T-helper 1 cell treated with Interleukin-12 subunit alpha and Interleukin-12 subunit beta and Interleukin-4 antibody, amounts not matched to agents 30 μg/mL and 1 μg/mL, for 36 hours (primary cell): ENCODE measurements around the gene BBS9.

ENCODE experiments used
- H3K27ac Mint-ChIP-seq: one replicate; pipeline ENCODE4 v1.8.0; 2021; ENCODE audit warnings: mild to moderate bottlenecking, mixed read lengths
- H3K27me3 Mint-ChIP-seq: one replicate; pipeline ENCODE4 v1.8.0; 2021; ENCODE audit warnings: low read depth, mixed read lengths
- H3K36me3 Mint-ChIP-seq: one replicate; pipeline ENCODE4 v1.8.0; 2021; ENCODE audit warnings: low read depth, mixed read lengths
- H3K4me1 Mint-ChIP-seq: one replicate; pipeline ENCODE4 v1.8.0; 2021; ENCODE audit warnings: low read depth, mixed read lengths
- H3K4me3 Mint-ChIP-seq: one replicate; pipeline ENCODE4 v1.8.0; 2021; ENCODE audit warnings: mild to moderate bottlenecking, moderate library complexity, mixed read lengths
- H3K9me3 Mint-ChIP-seq: one replicate; pipeline ENCODE4 v1.8.0; 2021; ENCODE audit warnings: mixed read lengths

BBS9 gene

DNA sequence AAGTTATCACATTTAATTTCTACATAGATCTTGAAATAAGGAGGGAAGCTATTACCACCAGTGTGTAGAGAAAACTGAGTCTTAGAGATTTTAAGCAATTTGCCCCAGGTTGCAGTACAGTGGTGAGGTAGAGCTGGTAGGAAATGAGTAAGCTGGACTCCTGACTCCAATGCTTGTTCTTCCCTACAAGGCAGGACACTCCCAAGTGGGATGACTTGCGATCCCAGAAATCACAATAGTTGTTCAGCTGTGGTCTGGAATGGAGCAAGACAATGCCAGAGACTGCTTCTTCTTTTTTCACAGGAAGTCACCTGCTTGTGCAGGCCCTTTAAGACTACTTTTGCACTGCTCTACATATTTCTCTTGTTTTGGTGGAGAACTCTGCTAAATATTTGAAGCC is 448.8 kb downstream of the BBS9 start:
- Mint-ChIP-seq H3K9me3 (peaks cover 7% of the 10 kb centered on the region), H3K36me3 (no peaks in the 10 kb centered on the region), H3K27me3 (no peaks in the 10 kb centered on the region), H3K4me1 (no peaks in the 10 kb centered on the region), H3K27ac (no peak overlapping the region), H3K4me3 (no peak overlapping the region)

DNA sequence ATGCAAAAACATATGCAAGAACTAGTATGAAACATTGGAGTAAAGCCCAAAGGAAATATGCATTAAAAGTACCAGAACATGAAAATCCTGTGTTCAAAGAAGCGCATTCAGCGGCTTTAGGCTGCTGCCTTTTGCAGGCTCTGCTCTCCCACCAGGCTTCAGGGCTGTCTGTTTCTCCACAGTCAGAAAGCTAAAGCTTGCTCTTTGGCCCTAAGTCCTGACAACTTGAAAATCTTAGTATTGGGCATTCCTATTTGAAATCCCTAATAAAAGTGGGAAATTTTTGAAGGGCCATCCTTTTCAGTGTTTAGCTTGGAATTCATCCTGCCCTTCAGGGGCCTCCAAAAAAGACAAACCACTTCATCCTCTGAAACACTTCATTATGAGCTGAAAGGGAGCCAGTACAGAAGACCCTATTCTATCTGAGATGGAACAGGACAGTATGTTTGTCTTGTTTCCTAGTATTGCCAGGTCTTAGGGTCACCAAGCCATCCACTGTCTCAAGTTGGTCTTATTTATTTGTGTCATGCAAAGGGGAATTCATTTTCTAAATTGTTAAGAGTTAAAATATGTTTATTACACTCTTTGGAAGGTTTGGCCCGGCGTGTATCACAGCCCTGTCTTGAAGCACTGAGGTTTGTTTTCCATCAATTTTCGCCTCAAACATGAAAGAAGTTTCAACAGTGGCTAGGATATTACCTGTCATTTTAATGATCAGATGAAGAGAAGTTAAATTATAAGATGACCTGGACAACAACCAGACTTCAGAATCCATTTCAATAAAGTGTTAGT is 449.7 kb downstream of the BBS9 start:
- Mint-ChIP-seq H3K4me3 (no peak overlapping the region), H3K27me3 (no peaks in the 10 kb centered on the region), H3K36me3 (no peaks in the 10 kb centered on the region), H3K9me3 (peaks cover 7% of the 10 kb centered on the region), H3K4me1 (no peaks in the 10 kb centered on the region), H3K27ac (no peak overlapping the region)

DNA sequence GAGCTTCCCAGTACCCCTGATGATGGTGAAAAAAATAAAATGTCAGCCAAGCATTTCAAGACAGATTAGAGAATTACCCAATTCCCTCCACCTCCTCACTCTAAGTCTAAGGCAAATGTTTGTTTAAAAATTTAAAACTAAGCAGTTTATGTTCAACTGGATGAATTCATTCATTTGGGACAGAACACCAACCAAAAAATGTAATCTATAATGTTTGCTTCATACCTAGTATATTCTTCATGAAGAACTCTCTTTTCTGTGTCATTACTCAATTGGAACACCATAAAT is 450.3 kb downstream of the BBS9 start:
- Mint-ChIP-seq H3K9me3 (peaks cover 7% of the 10 kb centered on the region), H3K27ac (no peak overlapping the region), H3K36me3 (no peaks in the 10 kb centered on the region), H3K27me3 (no peaks in the 10 kb centered on the region), H3K4me3 (no peak overlapping the region), H3K4me1 (no peaks in the 10 kb centered on the region)

DNA sequence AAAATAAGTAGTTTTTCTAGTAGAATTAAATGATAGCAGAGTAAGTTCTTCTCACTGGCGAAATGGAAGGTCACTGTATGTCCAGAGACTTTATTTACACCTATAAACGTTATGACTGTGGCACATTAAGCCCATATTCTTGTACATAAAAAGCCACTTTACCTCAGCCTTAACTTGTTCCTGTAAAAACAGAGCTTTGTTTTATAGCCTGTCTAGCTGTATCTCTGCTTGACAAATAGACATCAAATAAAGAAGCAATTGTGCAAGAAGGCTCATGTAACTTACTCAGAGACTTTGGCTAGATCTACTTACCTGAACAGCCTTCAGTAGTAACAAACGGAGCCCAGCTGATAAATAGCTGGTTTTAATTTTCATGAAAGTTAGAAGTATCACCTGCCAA is 451.9 kb downstream of the BBS9 start:
- Mint-ChIP-seq H3K27me3 (no peaks in the 10 kb centered on the region), H3K4me1 (no peaks in the 10 kb centered on the region), H3K9me3 (peaks cover 4% of the 10 kb centered on the region), H3K36me3 (no peaks in the 10 kb centered on the region), H3K27ac (no peak overlapping the region), H3K4me3 (no peak overlapping the region)

DNA sequence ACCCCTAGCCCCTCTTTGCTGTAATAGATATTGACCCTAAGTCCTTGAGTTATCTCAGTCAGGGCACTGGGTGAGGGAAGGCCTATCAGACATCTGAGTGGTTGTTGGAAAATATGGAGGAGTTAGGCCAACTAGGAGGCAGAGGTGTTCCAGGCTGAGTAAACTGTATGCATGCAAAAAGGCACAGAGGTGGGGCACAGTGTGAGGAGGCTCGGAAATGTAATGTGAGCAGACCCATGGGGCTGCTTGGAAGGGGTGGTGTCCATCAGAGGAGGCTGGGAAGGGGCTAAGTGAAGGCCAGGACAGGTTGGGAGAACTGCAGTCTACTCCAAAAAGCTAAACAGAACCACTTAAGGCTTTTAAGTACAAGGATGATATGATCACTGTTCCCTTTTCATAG is 452.7 kb downstream of the BBS9 start:
- H3K27me3 Mint-ChIP-seq, result no peaks in the 10 kb centered on the region
- no peak overlapping the region for H3K4me3 Mint-ChIP-seq
- H3K4me1 Mint-ChIP-seq, result no peaks in the 10 kb centered on the region
- no peak overlapping the region for H3K27ac Mint-ChIP-seq
- no peaks in the 10 kb centered on the region for H3K9me3 Mint-ChIP-seq
- no peaks in the 10 kb centered on the region for H3K36me3 Mint-ChIP-seq

DNA sequence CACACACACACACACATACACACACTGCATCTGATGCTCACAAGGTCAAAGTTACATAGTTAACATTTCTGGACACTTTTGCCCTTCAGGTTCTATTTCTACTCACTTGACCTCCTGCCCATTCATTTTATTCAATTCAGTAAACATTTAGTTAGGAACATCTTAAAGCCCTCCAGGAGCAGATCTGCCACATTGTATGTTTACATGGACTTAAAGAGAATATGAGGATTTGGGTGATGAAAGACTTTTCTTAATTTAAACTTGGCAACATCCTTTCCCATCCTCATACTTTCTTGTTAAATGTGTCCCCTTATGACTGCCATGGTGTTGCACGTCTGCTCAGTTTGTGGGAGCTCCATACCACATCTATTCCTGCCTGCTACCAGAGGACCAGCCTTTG is 453.2 kb downstream of the BBS9 start:
- no peak overlapping the region for H3K4me3 Mint-ChIP-seq
- no peaks in the 10 kb centered on the region for H3K36me3 Mint-ChIP-seq
- H3K27me3 Mint-ChIP-seq, result no peaks in the 10 kb centered on the region
- H3K27ac Mint-ChIP-seq, result no peak overlapping the region
- H3K4me1 Mint-ChIP-seq, result no peaks in the 10 kb centered on the region
- no peaks in the 10 kb centered on the region for H3K9me3 Mint-ChIP-seq

DNA sequence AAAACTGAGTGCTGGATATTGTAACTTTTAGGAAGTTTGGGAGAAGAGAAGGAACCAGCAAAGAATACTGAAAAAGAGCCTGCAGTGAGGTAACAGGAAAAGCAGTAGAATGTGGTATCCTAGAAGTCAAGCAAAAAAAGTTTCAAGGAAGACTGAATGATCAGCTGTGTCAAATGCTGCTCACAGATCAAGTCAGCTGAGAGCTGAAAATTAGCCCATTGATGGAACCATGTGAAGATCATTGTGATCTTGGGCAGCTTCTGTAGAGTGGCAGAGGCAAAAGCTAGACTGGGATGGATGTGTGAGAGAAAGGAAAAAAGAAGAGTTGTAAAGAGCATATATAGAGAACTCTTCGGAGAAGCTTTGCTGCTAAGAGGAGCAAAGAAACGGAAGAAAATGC is 460.5 kb downstream of the BBS9 start:
- Mint-ChIP-seq H3K9me3 (no peaks in the 10 kb centered on the region), H3K36me3 (no peaks in the 10 kb centered on the region), H3K4me1 (no peaks in the 10 kb centered on the region), H3K4me3 (no peak overlapping the region), H3K27ac (no peak overlapping the region), H3K27me3 (no peaks in the 10 kb centered on the region)

DNA sequence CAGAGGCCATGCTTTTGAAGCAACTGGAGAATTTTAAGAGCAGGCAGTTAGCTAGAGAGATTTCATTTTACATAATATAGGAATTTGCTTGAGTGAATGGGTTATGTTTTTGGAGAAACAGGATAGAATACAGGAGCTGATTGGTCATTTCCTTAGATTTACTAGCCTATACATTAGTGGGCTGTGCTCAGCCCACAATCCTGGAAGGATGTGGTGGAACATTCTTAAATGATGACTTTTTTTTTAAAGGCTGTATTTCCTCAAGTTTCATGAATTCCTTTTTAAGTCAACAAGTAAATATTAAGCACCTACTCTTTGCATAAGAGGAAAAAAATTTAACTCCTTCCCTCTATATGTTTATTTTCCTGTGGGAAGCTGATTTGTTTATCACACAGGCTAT is 461.6 kb downstream of the BBS9 start:
- H3K27ac Mint-ChIP-seq, result no peak overlapping the region
- H3K4me3 Mint-ChIP-seq, result no peak overlapping the region
- no peaks in the 10 kb centered on the region for H3K36me3 Mint-ChIP-seq
- H3K9me3 Mint-ChIP-seq, result no peaks in the 10 kb centered on the region
- no peaks in the 10 kb centered on the region for H3K4me1 Mint-ChIP-seq
- H3K27me3 Mint-ChIP-seq, result no peaks in the 10 kb centered on the region

DNA sequence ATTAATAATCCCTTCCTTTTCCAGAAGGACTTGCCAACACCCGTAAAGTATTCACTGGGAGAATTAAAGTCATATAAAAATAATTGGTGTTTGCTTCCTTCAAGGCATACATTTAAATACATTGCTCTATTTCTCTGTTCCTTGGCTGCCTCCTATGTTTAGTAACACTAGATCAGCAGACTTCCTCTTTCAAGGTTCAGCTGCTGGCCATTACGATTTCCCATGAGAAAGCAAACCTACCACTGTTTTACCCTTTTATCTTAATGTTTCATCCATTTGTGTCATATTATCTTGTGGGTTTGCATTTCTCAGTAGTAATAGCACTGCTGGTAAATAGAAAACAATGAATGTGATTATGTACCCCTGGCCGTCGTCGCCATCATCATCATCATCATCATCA is 462.1 kb downstream of the BBS9 start:
- Mint-ChIP-seq H3K36me3 (no peaks in the 10 kb centered on the region), H3K4me1 (no peaks in the 10 kb centered on the region), H3K4me3 (no peak overlapping the region), H3K9me3 (no peaks in the 10 kb centered on the region), H3K27ac (no peak overlapping the region), H3K27me3 (no peaks in the 10 kb centered on the region)

DNA sequence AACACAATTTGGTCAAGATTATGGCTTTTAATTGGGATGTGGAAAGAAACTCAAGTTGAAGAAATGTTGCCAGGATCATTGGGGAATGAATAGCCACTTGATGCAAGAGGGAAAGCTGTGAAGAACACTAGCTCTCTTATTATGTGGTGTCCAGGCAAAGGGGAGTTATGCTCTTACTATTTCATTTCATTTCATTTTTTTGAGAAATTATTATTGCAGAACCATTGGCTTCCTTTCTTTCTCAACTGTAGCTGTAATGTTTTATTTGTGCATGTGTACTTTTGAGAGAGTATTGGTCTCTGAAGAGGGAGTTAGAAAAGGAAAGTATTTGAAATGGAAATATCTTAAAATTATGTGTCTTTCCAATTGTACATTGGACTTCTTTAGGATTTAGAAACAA is 463.4 kb downstream of the BBS9 start:
- H3K36me3 Mint-ChIP-seq, result no peaks in the 10 kb centered on the region
- no peak overlapping the region for H3K4me3 Mint-ChIP-seq
- no peaks in the 10 kb centered on the region for H3K4me1 Mint-ChIP-seq
- H3K27me3 Mint-ChIP-seq, result no peaks in the 10 kb centered on the region
- H3K9me3 Mint-ChIP-seq, result no peaks in the 10 kb centered on the region
- no peak overlapping the region for H3K27ac Mint-ChIP-seq

DNA sequence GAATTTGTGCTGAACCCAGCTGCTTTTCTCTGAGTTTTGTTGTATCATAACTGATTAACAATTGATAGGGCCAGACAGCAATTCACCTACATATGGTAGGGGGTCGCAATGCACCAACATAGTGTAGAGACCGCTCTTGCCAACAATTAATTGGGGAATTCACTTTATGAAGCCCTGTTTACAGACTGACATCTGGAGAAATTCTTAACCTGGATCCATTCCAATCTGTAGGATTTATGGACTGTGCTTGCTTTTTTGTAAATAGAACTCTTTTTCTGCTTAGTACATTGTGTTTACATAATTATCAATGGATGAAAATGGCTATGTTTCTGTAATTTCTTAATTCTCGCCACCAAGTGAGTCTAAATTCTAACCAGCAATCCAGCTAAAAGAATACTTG is 464.2 kb downstream of the BBS9 start:
- Mint-ChIP-seq H3K36me3 (no peaks in the 10 kb centered on the region), H3K27me3 (no peaks in the 10 kb centered on the region), H3K27ac (no peak overlapping the region), H3K4me1 (no peaks in the 10 kb centered on the region), H3K4me3 (no peak overlapping the region), H3K9me3 (no peaks in the 10 kb centered on the region)

DNA sequence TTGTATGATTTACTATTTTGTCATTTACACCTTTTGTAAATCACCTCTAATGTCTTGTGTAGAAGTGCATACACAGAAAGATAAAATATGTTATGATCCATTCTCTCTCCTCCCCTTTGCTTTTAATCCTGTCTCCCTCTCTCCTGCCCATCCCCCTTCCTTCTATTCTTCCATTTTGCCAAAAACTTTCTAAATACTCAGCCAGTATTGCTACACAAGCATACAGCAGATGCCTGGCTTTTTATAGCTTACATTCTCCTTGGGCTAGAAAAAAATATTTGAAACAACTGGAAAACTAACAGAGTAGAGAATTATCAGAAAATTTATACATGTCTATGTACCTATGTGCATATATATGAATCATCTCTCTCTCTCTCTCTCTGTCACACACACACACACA is 467.3 kb downstream of the BBS9 start:
- H3K27me3 Mint-ChIP-seq, result no peaks in the 10 kb centered on the region
- no peaks in the 10 kb centered on the region for H3K4me1 Mint-ChIP-seq
- no peaks in the 10 kb centered on the region for H3K36me3 Mint-ChIP-seq
- H3K9me3 Mint-ChIP-seq, result no peaks in the 10 kb centered on the region
- no peak overlapping the region for H3K27ac Mint-ChIP-seq
- no peak overlapping the region for H3K4me3 Mint-ChIP-seq

DNA sequence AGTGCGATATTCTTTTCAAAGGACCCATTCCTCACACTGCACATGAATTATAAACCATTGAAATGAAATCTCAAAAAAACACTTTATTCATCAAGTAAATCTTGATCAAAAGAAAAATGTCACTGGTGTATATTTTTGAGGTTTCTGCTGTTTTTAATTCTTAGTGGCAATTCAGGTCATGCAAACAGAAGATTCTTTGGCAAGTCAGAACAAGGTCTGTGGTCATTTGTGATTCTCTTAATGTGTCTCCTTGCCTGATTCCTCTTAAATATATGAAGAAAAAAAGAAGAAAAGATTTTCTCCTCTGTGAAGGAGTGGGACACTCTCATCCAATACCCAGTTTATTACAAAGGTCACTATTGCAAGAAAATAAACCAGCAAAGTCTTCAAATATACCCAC is 467.8 kb downstream of the BBS9 start:
- H3K4me3 Mint-ChIP-seq, result no peak overlapping the region
- H3K27me3 Mint-ChIP-seq, result no peaks in the 10 kb centered on the region
- H3K36me3 Mint-ChIP-seq, result no peaks in the 10 kb centered on the region
- no peak overlapping the region for H3K27ac Mint-ChIP-seq
- no peaks in the 10 kb centered on the region for H3K4me1 Mint-ChIP-seq
- H3K9me3 Mint-ChIP-seq, result no peaks in the 10 kb centered on the region

DNA sequence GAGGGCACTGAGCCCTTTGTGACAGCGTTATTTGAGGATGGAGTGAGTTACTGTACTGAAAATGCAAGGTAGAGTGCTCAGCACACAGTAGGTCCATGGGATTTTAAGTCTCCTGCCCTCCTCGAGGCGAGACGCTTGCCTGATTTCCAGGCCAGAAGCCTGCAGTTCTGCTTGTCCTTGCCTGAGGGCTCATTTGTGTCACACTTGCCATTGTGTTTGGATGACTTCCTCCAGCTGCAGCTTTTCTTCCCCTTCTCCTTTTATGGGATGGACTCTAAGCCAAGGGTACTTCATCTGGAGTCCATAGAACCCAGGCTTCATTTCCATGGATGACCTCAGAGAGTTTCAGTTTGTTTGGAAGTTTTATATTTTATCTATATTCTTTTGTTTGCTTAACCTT is 471.7 kb downstream of the BBS9 start:
- H3K27ac Mint-ChIP-seq, result no peak overlapping the region
- H3K27me3 Mint-ChIP-seq, result no peaks in the 10 kb centered on the region
- H3K36me3 Mint-ChIP-seq, result no peaks in the 10 kb centered on the region
- H3K9me3 Mint-ChIP-seq, result no peaks in the 10 kb centered on the region
- no peaks in the 10 kb centered on the region for H3K4me1 Mint-ChIP-seq
- no peak overlapping the region for H3K4me3 Mint-ChIP-seq

DNA sequence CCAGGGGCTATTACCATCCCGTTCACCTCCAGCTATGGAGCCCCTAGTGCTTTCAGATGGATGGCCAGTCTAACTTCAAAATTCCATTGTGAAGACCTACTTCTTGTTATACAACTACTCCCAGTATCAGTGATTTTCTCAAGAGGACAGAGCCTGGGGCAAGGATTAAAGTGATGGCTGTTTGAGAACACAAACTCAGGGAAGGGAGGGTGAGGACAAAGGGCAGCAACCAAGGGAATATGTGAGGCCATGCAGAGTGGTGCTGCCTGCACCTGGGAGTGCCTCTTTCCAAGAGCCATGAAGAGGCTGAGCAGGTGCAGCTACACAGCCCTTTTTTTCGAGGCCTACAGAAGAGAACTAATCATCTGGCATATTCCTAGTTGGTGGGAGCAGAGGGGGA is 472.5 kb downstream of the BBS9 start:
- Mint-ChIP-seq H3K36me3 (no peaks in the 10 kb centered on the region), H3K4me3 (no peak overlapping the region), H3K9me3 (no peaks in the 10 kb centered on the region), H3K4me1 (no peaks in the 10 kb centered on the region), H3K27ac (no peak overlapping the region), H3K27me3 (no peaks in the 10 kb centered on the region)

DNA sequence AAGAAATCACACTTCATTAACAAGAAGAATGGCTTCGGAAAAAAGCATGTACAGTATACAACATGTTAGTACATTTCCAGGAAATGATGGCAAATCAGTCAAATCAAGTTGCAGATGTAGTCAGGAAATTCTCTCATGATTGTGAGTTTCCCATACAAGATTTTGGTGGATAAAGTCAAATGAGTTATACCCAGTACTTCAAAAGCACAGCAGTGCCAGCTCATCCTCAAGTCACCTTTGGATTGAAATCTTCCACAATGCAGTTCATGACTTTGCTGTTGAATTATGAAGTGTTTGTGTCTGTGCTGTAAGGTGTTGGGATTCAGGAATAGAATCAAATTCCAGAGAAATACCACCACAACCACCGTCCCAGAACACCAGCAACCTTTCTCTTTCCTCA is 474.7 kb downstream of the BBS9 start:
- no peaks in the 10 kb centered on the region for H3K4me1 Mint-ChIP-seq
- no peak overlapping the region for H3K4me3 Mint-ChIP-seq
- no peaks in the 10 kb centered on the region for H3K27me3 Mint-ChIP-seq
- no peaks in the 10 kb centered on the region for H3K9me3 Mint-ChIP-seq
- no peak overlapping the region for H3K27ac Mint-ChIP-seq
- H3K36me3 Mint-ChIP-seq, result no peaks in the 10 kb centered on the region
